HFF-Myc (cell line): ENCODE results near the gene IL17F.

ENCODE experiments used
- DNase-seq: peaks from one replicate; pipeline ENCODE4 v3.0.0-alpha.2; 2011; ENCODE audit warnings: low read depth; ENCODE audit errors: extremely low read depth
- H3K4me3 ChIP-seq: replicated peaks from 2 replicates; pipeline ENCODE4 v1.5.1; 2011; ENCODE audit warnings: low read depth, mild to moderate bottlenecking, control low read depth, low read length
- TF ChIP-seq, protein P1 (sequence below): IDR thresholded peaks from 2 replicates; pipeline ENCODE4 v1.5.1; 2012; ENCODE audit warnings: mild to moderate bottlenecking, low read depth, low read length, control low read depth; ENCODE audit errors: missing control alignments

The IL17F gene

GRCh38 chr6:52284460-52285176 is 40.3 kb upstream of the IL17F start, which contains the start of gene MCM3:
Gene MCM3 (minus strand): TSS chr6:52284742. CDS start chr6:52284674, 68 bp downstream.
- TF ChIP-seq, protein P1, sequence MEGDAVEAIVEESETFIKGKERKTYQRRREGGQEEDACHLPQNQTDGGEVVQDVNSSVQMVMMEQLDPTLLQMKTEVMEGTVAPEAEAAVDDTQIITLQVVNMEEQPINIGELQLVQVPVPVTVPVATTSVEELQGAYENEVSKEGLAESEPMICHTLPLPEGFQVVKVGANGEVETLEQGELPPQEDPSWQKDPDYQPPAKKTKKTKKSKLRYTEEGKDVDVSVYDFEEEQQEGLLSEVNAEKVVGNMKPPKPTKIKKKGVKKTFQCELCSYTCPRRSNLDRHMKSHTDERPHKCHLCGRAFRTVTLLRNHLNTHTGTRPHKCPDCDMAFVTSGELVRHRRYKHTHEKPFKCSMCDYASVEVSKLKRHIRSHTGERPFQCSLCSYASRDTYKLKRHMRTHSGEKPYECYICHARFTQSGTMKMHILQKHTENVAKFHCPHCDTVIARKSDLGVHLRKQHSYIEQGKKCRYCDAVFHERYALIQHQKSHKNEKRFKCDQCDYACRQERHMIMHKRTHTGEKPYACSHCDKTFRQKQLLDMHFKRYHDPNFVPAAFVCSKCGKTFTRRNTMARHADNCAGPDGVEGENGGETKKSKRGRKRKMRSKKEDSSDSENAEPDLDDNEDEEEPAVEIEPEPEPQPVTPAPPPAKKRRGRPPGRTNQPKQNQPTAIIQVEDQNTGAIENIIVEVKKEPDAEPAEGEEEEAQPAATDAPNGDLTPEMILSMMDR: no peak
- H3K4me3 ChIP-seq: peak within 1 kb of the TSS; percentile 90
- peak; percentile 99 for DNase-seq

- no peak for DNase-seq
- peak overlapping the region; percentile 90 for H3K4me3 ChIP-seq
- TF ChIP-seq, protein P1: no peak
Observed at GRCh38 chr6:52284131-52284459, 39.8 kb upstream of the IL17F start.

GRCh38 chr6:52283111-52283510 is 38.8 kb upstream of the IL17F start:
- no peak for DNase-seq
- TF ChIP-seq, protein P1: no peak
- H3K4me3 ChIP-seq: peak overlapping the region; percentile 90

DNA sequence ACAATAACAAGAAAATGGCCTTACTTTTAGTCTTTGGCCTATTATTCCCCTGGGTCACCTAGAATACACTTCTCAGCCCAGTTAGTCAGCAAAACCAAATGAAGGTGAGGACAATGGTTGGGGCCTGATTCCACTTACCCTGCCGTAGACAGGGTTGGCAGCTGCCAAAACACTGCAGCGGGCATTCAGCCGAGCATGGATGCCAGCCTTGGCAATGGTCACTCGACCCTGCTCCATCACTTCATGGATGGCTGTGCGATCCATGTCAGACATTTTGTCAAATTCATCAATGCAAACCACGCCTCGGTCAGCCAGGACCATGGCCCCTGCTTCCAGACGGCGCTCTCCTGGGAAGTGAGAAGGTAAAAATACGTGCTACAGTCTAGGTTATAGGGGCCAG is 31.8 kb upstream of the IL17F start:
- no peak overlapping the region for H3K4me3 ChIP-seq
- DNase-seq: no peak
- TF ChIP-seq, protein P1: no peak

- no peak for DNase-seq
- H3K4me3 ChIP-seq: no peak overlapping the region
- TF ChIP-seq, protein P1: no peak
Observed at GRCh38 chr6:52271852-52272460, 27.7 kb upstream of the IL17F start.

GRCh38 chr6:52263709-52264540 is 19.6 kb upstream of the IL17F start:
- TF ChIP-seq, protein P1: peak; percentile 98
- no peak overlapping the region for H3K4me3 ChIP-seq
- no peak for DNase-seq
